Esophagus squamous epithelium (tissue), 5 donors: ENCODE measurements around the gene POLR3F. TPM values are rescaled to one million over a fixed set of nuclear protein-coding genes. Genes with fewer than 3 reads are reported as not detected.

Source experiments
- DNase-seq: peaks from one replicate; lab custom pipeline; 2025; lab: John Stamatoyannopoulos, UW
- H3K27ac ChIP-seq, 4 donors: fragments of 200-600 bp; sonication (generic); one replicate each; pipeline ENCODE4 v1.5.1; 2016 to 2019; ENCODE audit warnings: mild to moderate bottlenecking in 1 of 4
- H3K27me3 ChIP-seq, 4 donors: fragments of 200-600 bp; sonication (generic); 1 replicate in 3 of 4; 2 replicates in 1 of 4; pipeline versions ENCODE4 v1.5.1 to v1.6.0; 2017 to 2021; ENCODE audit warnings: antibody characterized with exemption in 1 of 4
- H3K36me3 ChIP-seq, 3 donors: fragments of 200-600 bp; sonication (generic); one replicate each; pipeline ENCODE4 v1.5.1; 2016 to 2019
- H3K4me1 ChIP-seq, 3 donors: fragments of 200-600 bp; sonication (generic); one replicate each; pipeline ENCODE4 v1.5.1; 2017 to 2019
- H3K4me3 ChIP-seq, 4 donors: fragments of 200-600 bp; sonication (generic); 1 replicate in 3 of 4; 2 replicates in 1 of 4; pipeline ENCODE4 v1.5.1; 2016 to 2019; ENCODE audit warnings: mild to moderate bottlenecking in 2 of 4, moderate library complexity in 1 of 4
- H3K9me3 ChIP-seq, 3 donors: fragments of 200-600 bp; sonication (generic); one replicate each; pipeline ENCODE4 v1.5.1; 2016 to 2019
- CTCF ChIP-seq, 6 experiments: fragments of 450-650 bp in 4 of 6; fragments of 200-600 bp in 2 of 6; sonication (generic) in 2 of 6; IDR thresholded peaks; one replicate each; pipeline ENCODE4 v1.5.1; 2016 to 2019; ENCODE audit warnings: antibody characterized with exemption in 6 of 6, mild to moderate bottlenecking in 4 of 6, moderate library complexity in 4 of 6
- POLR2A ChIP-seq, 4 donors: fragments of 450-650 bp; IDR thresholded peaks; one replicate each; pipeline ENCODE4 v1.6.1; 2017; ENCODE audit warnings: antibody characterized with exemption in 4 of 4, mild to moderate bottlenecking in 4 of 4, moderate library complexity in 3 of 4
- WGBS, 2 donors: methylation state at CpG; one replicate each; pipeline ENCODE4 v1.1.5; 2018; 5-methylcytosine and 5-hydroxymethylcytosine counted together
- intact Hi-C: fragments of 100-400 bp; cut with DNase I; formaldehyde crosslinking; loops from one replicate; pipeline ENCODE4 v1.15.0; 2022
- small RNA-seq, 4 donors: library from RNA; depleted of rRNA; stranded (forward); fragments of <200 nt; gene quantifications; one replicate each; pipeline ENCODE3, GENCODE V24; 2016
- total RNA-seq, 4 donors: library from RNA; depleted of rRNA; stranded (reverse); fragments of >200 nt; gene quantifications; one replicate each; pipeline ENCODE4 v1.1.0, GENCODE V29; 2016
- donor health status: DM: yes; HTN: yes; CAD: no.

POLR3F gene
- total RNA-seq, 4 donors from 2014 or later = 5.1 to 9.2 (median 6.9) TPM

GRCh38 chr20:18533978-18534644 lies 66.9 kb downstream of the POLR3F start:
- DNase-seq = no peak
- Histone ChIP-seq H3K9me3 (no peaks in the 10 kb centered on the region), H3K27ac (no peak overlapping the region), H3K4me3 (no peak overlapping the region), H3K4me1 (no peaks in the 10 kb centered on the region), H3K27me3 (no peaks in the 10 kb centered on the region), H3K36me3 (peaks cover 18 to 100% (median 44%) of the 10 kb centered on the region in 3 donors)
- WGBS, 2 donors = 86 to 96% methylated on average over 6 of the region's 6 CpGs
- TF ChIP-seq POLR2A (IDR thresholded peaks at IDR 0.05) (no peak), CTCF (IDR thresholded peaks at IDR 0.05) (no peak)
- intact Hi-C loops = no loop called here

Small RNA genes lying within 50 kb of the gene (small RNA-seq; reads per million reads assigned to genes)
- gene MIR3192 = 0 to 0.27 (median 0) reads per million in 4 donors
- gene RNA5SP476 = 0 to 0.30 (median 0) reads per million in 4 donors

Other genes starting within 250 kb of the POLR3F start
- gene ZNF133, start 178.9 kb upstream of the POLR3F start, total RNA-seq = 10 to 100 TPM; 10.1 to 20.2 (median 13.7) TPM
- gene DZANK1, start 360 bp upstream of the POLR3F start, total RNA-seq = 1 to 10 TPM in 2 of 4 donors, under 1 TPM in 2; 0.92 to 5.2 (median 1.1) TPM
- gene RBBP9, start 29.8 kb downstream of the POLR3F start, total RNA-seq = 10 to 100 TPM in 3 of 4 donors, 1 to 10 TPM in 1; 6.6 to 27.7 (median 11.4) TPM
- 10 to 100 TPM; 37.6 to 72.3 (median 43.9) TPM for gene SEC23B, start 40.5 kb downstream of the POLR3F start, total RNA-seq
- 100 to 1,000 TPM in 2 of 4 donors, 10 to 100 TPM in 2; 72.0 to 147 (median 106) TPM for gene SMIM26, start 100.0 kb downstream of the POLR3F start, total RNA-seq
- 10 to 100 TPM; 27.3 to 54.0 (median 35.2) TPM for gene DTD1, start 120.7 kb downstream of the POLR3F start, total RNA-seq